GM21526 (cell line): Measurements from ENCODE around the gene C13orf42.
A peak's percentile ranks its signal among the peaks of the same experiment; 100 is the strongest.
"Not testable (repeated sequence)": the region's sequence is repeated elsewhere in the genome, so short reads cannot be mapped to it uniquely, and the experiment has no call there.

Experiments used
- ATAC-seq: cut with Tn5 transposase; IDR thresholded peaks from one replicate; pipeline ENCODE4 v1.9.1; 2021; ENCODE audit warnings: moderate library complexity; ENCODE audit not compliant: unreplicated experiment, low FRiP score

C13orf42 gene

DNA sequence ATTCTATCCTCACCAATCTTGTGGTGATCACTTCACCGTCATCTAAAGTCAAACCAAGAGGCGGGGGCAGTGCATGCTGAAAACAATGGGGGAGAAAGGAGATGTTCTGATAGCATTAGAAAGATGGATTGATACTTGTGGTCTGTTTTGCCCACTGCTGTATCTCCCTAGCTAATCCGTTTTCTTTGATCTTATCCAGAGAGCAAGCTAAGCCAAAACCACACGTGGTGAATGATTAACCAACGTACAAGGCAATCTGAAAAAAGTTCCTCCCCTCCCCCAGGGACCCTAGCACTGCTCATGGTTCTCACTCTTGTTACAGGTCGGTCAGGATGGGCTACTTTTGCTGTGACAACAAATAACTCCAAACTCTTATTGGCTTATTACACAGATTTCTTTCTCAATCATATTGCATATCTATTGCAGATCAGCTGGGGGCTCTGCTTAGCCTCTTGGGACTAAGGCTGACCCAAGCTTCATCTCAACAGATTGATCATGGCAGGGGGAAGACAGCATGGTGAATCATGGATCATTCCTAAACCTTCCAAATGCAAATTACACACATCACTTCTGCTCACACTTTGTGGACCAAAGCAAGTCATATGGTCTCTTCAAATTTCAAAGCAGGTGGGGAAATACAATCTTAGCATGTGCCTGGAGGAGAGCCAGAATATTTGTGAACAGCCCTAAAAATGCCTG, 11.9 kb upstream of the C13orf42 start:
- ATAC-seq, result no peak

GRCh38 chr13:51120873-51121272, 9.8 kb upstream of the C13orf42 start:
- not testable (repeated sequence) for ATAC-seq

GRCh38 chr13:51118809-51119431, 7.8 kb upstream of the C13orf42 start:
- ATAC-seq, result no peak

DNA sequence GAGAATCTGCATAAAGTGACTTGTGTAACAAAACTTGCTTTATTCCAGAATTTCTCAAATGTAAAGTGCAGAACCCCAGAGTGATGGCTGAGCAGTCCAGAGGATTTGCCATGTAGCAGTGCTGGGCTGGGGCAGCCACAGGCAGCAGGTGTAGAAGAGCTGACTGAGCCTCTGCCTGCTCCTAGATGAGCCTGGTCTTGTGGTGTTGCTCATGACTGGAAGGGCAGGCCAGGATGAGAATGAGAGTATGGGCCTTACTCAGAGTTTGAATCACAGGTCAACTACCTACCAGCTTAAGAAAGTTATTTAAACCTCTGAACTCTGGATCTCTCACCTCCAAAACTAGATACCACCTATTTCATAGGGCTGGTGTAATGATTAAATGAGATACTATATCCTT, 2.9 kb upstream of the C13orf42 start:
- no peak for ATAC-seq

- no peak for ATAC-seq
Observed at GRCh38 chr13:51113186-51113881, 2.3 kb upstream of the C13orf42 start.

GRCh38 chr13:51112771-51113170, 1.7 kb upstream of the C13orf42 start:
- no peak for ATAC-seq

DNA sequence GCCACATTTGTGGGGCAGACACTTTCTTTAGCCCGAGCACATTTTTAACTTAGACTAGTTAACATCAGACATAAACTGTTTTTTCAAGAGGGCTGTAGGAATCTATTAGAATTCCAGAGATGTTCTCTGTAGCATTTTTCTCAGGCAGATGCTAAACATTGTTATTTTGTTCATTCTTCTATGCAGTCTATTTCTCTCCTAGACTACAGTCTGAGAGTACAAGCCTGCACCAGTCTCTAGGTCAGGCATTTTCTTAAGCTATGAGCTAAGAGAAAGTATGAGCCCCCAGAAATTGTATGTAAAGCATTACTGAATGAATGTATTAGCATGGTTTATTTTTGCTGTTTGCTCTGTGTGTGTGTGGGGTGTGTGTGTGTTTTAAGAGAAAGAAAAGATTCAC, 923 bp upstream of the C13orf42 start:
- ATAC-seq, result no peak

DNA sequence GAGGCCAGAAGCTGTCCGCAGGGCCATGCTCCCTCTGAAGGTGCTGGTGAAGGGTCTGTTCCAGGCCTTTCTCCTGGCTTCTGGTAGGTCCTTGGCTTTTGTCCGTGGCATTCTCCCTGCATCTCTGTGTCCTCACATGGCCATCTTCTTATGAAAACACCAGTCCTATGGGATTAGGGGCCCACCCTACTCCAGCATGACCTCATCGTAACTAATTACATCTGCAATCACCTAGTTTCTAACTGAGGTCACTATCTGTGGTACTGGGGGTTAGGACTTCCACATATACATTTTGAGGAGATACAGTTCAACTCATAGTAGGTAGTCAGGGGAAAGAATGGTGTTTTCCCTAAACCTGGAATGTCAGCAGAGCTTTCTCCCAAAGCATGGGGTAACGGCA, 3.1 kb downstream of the C13orf42 start:
- no peak for ATAC-seq

GRCh38 chr13:51105046-51105445, 6.0 kb downstream of the C13orf42 start:
- no peak for ATAC-seq

DNA sequence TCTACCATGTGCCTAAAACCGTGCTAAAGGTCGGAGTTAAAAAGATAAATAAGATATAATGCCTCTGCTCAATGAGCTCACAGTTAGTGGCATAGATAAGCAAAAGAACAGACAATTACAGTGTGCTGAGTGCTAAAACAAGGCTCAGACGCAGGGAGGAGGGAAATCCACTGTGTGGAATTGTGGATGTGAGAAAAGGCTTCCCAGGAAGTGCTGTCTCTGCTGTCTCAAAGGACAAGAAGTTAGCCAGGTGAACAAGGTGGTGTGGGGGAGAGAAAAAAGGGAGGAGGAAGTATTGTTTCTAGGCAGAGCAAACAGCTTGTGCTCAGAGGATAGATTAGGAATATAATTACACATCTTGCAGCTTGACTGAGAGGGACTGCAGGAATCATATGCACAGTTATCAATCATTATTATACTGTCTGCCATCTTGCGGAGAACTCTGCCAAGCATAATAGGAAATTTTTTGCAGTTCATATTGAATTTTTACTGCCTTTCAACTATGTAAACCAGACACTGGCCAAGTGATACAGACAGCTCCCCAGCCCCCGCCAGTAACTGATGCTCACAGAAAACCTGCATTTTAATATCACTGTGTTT, 9.3 kb downstream of the C13orf42 start:
- no peak for ATAC-seq

DNA sequence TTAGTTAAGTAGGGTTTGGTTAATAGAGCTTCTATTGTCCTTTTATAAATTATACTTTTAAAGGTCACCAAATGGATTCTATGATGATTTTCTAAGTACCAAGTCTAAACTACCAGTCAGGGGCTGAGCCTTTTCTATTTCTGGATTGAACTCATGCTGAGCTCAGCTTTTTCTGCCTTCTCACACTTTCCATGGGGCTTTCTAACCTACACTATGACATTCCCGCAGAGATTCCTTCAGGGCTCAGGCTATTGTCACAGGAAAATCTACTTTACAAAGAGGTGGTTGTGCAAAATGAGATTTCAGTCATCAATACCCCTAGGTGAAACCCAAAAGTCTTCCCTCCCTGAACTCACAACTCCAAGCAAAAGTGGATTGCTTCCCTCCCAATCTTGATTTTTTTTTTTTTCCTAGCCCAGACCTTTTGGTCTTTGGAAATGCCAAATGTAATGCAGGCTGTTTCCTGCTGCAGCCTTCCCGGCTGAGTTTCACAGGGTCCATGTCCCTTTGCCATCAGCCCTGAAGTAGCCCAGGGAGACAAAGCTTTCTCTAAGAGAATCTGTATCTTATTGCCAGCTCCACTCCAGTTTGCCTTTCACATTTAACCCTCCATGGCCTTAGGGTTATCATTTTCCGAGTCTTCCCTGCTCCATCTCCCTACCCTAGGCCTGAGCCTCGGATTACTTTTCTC, 13.6 kb downstream of the C13orf42 start:
- no peak for ATAC-seq

DNA sequence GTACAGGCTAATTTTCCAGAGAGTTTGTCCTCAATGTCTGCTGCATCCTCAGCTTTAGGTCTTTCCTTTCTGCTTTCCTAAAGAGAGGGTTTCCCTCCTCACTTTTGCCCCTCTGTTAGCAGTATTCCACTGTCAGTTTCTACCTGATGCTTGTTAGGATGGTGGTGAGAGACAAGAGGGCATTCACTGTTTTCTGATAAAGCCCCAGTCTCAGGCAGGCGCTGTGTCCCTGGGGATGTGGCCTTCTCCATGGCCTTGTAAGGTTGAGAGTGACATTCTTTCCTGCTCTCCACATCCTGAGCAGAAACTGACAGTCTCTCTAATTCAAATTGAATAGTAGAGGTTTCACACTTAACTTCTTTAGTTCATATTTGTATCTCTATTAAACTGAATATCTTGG, 14.9 kb downstream of the C13orf42 start:
- no peak for ATAC-seq

DNA sequence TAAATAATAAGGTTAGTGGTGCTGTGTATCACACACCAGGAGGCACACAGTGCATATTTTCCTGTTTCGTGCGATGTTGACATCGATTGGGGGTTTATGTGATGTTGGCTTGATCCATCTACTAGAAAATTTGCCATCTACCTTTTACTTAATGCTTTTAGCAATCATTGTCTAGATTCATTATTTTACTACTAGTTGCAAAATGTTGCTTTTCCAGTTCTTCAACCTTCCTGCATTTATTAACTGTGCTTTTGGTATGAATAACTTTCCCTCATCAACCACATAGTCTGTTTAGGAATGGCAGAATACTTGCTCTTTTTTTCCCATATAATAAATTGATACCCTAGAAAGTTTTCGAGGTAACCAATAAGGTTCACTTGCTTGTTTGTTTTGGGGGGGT, 17.5 kb downstream of the C13orf42 start:
- ATAC-seq, result no peak

GRCh38 chr13:51091839-51092238, 19.2 kb downstream of the C13orf42 start:
- no peak for ATAC-seq

DNA sequence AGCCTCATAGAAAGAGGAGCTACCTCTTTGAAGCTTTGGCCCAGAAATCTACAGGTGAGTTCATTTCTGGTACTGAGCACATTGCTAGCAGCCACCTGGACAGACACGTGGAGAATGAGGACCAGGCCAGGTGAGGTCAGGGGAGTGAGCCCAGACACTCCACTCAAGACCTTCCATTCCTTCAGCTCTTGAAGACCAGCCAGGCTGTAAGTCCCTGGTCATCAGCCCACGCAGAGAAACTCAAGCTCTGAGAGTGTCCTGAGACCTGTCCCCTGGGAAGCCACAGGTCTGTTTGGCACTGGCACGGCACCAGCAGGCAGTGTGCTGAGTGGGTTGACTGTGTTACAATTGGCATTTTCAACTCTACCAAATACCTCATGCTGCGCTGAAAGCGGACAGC, 27.4 kb downstream of the C13orf42 start:
- ATAC-seq, result no peak

GRCh38 chr13:51080478-51081065, 30.5 kb downstream of the C13orf42 start:
- not testable (repeated sequence) for ATAC-seq

- no peak for ATAC-seq
Observed at GRCh38 chr13:51071493-51071892, 39.6 kb downstream of the C13orf42 start.

GRCh38 chr13:51070005-51070649, 40.9 kb downstream of the C13orf42 start:
- ATAC-seq, result peak; percentile 75

DNA sequence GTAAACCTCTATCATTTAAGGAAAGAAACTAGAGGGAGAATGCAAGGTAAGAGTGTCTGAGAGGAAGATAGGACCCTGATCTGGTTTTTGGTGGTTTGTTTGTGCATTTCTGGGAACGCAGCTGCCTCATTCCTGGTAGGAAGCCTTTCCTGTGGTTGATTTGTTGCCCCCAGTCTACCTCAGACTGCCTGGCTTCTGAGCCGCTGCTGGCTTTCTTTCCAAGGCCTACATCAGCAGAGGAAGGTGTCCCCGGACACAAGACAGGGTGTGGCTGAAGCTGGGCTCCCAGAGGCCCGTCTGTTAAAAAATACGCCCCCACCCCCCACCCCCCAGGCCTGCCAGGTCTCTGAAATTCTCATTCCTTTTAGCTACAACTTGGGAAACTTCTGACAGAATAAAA, 42.6 kb downstream of the C13orf42 start:
- no peak for ATAC-seq

- ATAC-seq, result no peak
Observed at GRCh38 chr13:51067706-51068105, 43.4 kb downstream of the C13orf42 start.
